IMR-90 (cell line): ENCODE measurements around the gene YPEL2. TPM values are rescaled to one million over a fixed set of nuclear protein-coding genes. Genes with fewer than 3 reads are reported as not detected.

Experiments
- ATAC-seq: fragments of 200-7000 bp; cut with Tn5 transposase; 2 replicates; pipeline ENCODE4 v1.9.1; 2020; ENCODE audit warnings: low read depth, mild to moderate bottlenecking, moderate library complexity
- BruUV-seq: library from RNA; stranded (reverse); fragments of 400-500 nt; replicated peaks from 2 replicates; lab custom pipeline; 2021; lab: Mats Ljungman, UMichigan
- CTCF ChIA-PET: fragments of 300-600 bp; formaldehyde crosslinking; extraction: SDS; loops from one replicate; lab custom pipeline; 2021; ENCODE audit warnings: antibody characterized with exemption; lab: Yijun Ruan, JAX
- POLR2A ChIA-PET: fragments of 300-600 bp; sonication (Branson Sonifier 250); formaldehyde crosslinking; loops from one replicate; lab custom pipeline; 2022; ENCODE audit warnings: antibody characterized with exemption; ENCODE audit not compliant: unreplicated experiment; lab: Charles Lee
- DNase-seq: peaks from one replicate; pipeline ENCODE4 v3.0.0; 2013
- H2AFZ ChIP-seq: replicated peaks from 2 replicates; pipeline ENCODE3; 2013; ENCODE audit warnings: low read length, mild to moderate bottlenecking; ENCODE audit not compliant: poor library complexity
- H2AK5ac ChIP-seq: 2 replicates; pipeline ENCODE4 v1.6.1; 2013; ENCODE audit warnings: low read depth, low read length, inconsistent platforms
- H2AK9ac ChIP-seq: replicated peaks from 2 replicates; pipeline ENCODE3; 2013; ENCODE audit warnings: mild to moderate bottlenecking, low read depth, low read length, moderate library complexity; ENCODE audit not compliant: poor library complexity
- H2BK120ac ChIP-seq: 2 replicates; pipeline ENCODE4 v1.6.1; 2013; ENCODE audit warnings: low read depth, low read length, inconsistent platforms
- H2BK15ac ChIP-seq: 3 replicates; pipeline ENCODE4 v1.6.1; 2013; ENCODE audit warnings: low read depth, low read length, inconsistent platforms
- H2BK20ac ChIP-seq: 2 replicates; pipeline ENCODE4 v1.6.1; 2013; ENCODE audit warnings: low read depth, mild to moderate bottlenecking, inconsistent platforms, low read length, moderate library complexity
- H2BK5ac ChIP-seq: 2 replicates; pipeline ENCODE4 v1.6.1; 2013; ENCODE audit warnings: mild to moderate bottlenecking, low read depth, low read length, inconsistent platforms; ENCODE audit not compliant: poor library complexity, severe bottlenecking
- H3K14ac ChIP-seq: replicated peaks from 2 replicates; pipeline ENCODE4 v1.6.1; 2013; ENCODE audit warnings: low read depth, low read length, inconsistent platforms
- H3K18ac ChIP-seq: 2 replicates; pipeline ENCODE4 v1.6.1; 2013; ENCODE audit warnings: low read depth, low read length, control low read depth
- H3K23ac ChIP-seq: 2 replicates; pipeline ENCODE4 v1.6.1; 2013; ENCODE audit warnings: low read depth, low read length, inconsistent platforms
- H3K27ac ChIP-seq: 2 replicates; pipeline ENCODE4 v1.5.1; 2013; ENCODE audit warnings: mild to moderate bottlenecking, control low read depth, low read length; ENCODE audit not compliant: insufficient read depth
- H3K27me3 ChIP-seq: 2 replicates; pipeline ENCODE4 v1.6.1; 2013; ENCODE audit warnings: low read length; ENCODE audit not compliant: control insufficient read depth, insufficient read depth
- H3K36me3 ChIP-seq: 2 replicates; pipeline ENCODE4 v1.6.1; 2013; ENCODE audit warnings: low read length, mixed read lengths; ENCODE audit not compliant: control insufficient read depth, insufficient read depth
- H3K4ac ChIP-seq: 2 replicates; pipeline ENCODE4 v1.6.1; 2013; ENCODE audit warnings: low read depth, low read length, inconsistent platforms
- H3K4me1 ChIP-seq: 2 replicates; pipeline ENCODE4 v1.6.1; 2013; ENCODE audit warnings: low read length, mixed read lengths; ENCODE audit not compliant: control insufficient read depth, insufficient read depth
- H3K4me2 ChIP-seq: 2 replicates; pipeline ENCODE4 v1.6.1; 2013; ENCODE audit warnings: low read depth, mild to moderate bottlenecking, control low read depth, low read length, moderate library complexity
- H3K4me3 ChIP-seq: 2 replicates; pipeline ENCODE4 v1.5.1; 2013; ENCODE audit warnings: low read depth, mild to moderate bottlenecking, control low read depth, low read length, moderate library complexity; ENCODE audit not compliant: insufficient read depth
- H3K56ac ChIP-seq: 2 replicates; pipeline ENCODE4 v1.6.1; 2013; ENCODE audit warnings: low read length, inconsistent platforms; ENCODE audit not compliant: insufficient read depth; ENCODE audit errors: extremely low read depth
- H3K79me1 ChIP-seq, 2 experiments: 2 replicates each; pipeline ENCODE4 v1.6.1; 2013; ENCODE audit warnings: low read length in 2 of 2, inconsistent platforms in 1 of 2, low read depth in 1 of 2
- H3K9ac ChIP-seq: 2 replicates; pipeline ENCODE4 v1.6.1; 2013; ENCODE audit warnings: low read depth, low read length, control low read depth
- H3K9me1 ChIP-seq: 2 replicates; pipeline ENCODE4 v1.6.1; 2013; ENCODE audit warnings: low read length, inconsistent platforms; ENCODE audit not compliant: insufficient read depth
- H3K9me3 ChIP-seq: 2 replicates; pipeline ENCODE4 v1.6.1; 2013; ENCODE audit warnings: low read length; ENCODE audit not compliant: control insufficient read depth, insufficient read depth
- H4K20me1 ChIP-seq: 2 replicates; pipeline ENCODE4 v1.6.1; 2013; ENCODE audit warnings: low read length, inconsistent platforms; ENCODE audit not compliant: insufficient read depth
- H4K5ac ChIP-seq: 2 replicates; pipeline ENCODE4 v1.6.1; 2013; ENCODE audit warnings: mild to moderate bottlenecking, low read depth, low read length, control low read depth
- H4K8ac ChIP-seq, 2 experiments: 2 replicates each; pipeline ENCODE4 v1.6.1; 2013; ENCODE audit warnings: low read depth in 2 of 2, low read length in 2 of 2, control low read depth in 1 of 2, inconsistent platforms in 1 of 2
- H4K91ac ChIP-seq: 2 replicates; pipeline ENCODE4 v1.6.1; 2013; ENCODE audit warnings: low read depth, low read length, inconsistent platforms; ENCODE audit not compliant: insufficient read depth
- CEBPB ChIP-seq: IDR thresholded peaks from 2 replicates; pipeline ENCODE4 v1.6.1; 2012; ENCODE audit warnings: low read depth, low read length, improper control_type of control experiment
- MAFK ChIP-seq: IDR thresholded peaks from 2 replicates; pipeline ENCODE4 v1.6.1; 2012; ENCODE audit warnings: low read depth, low read length, improper control_type of control experiment
- WGBS, 2 experiments: methylation state at CpG; one replicate each; pipeline versions ENCODE4 v1.1.5 to v1.1.7; 2013; ENCODE audit warnings: missing lambda C conversion rate in 2 of 2; ENCODE audit not compliant: insufficient read length in 1 of 2; ENCODE audit errors: extremely low coverage in 2 of 2; 5-methylcytosine and 5-hydroxymethylcytosine counted together
- dilution Hi-C: fragments of 300-500 bp; cut with HindIII; formaldehyde crosslinking; loops from one replicate; pipeline ENCODE4 v1.14.3; 2018; ENCODE audit warnings: low sequenced_read_pairs; ENCODE audit not compliant: unreplicated experiment
- in situ Hi-C: fragments of 300-500 bp; cut with MboI; formaldehyde crosslinking; loops from 3 replicates; pipeline ENCODE4 v1.14.3; 2019; ENCODE audit warnings: low sequenced_read_pairs, inconsistent platforms, mixed read lengths
- intact Hi-C: fragments of 100-400 bp; cut with micrococcal nuclease; formaldehyde crosslinking; loops from 2 replicates; pipeline ENCODE4 v1.10.0; 2022
- polyA plus RNA-seq, 3 experiments: library from polyadenylated mRNA; depleted of rRNA; stranded (reverse); fragments of >200 nt; gene quantifications; 2 replicates each; pipeline ENCODE4 v1.2.3, GENCODE V29; 2012; ENCODE audit warnings: low replicate concordance in 1 of 3
- total RNA-seq: library from RNA; depleted of rRNA; stranded (reverse); fragments of >200 nt; gene quantifications from 2 replicates; pipeline ENCODE4 v1.2.3, GENCODE V29; 2012
- TF ChIP-seq, protein P1 (sequence below): fragments of 150-350 bp; IDR thresholded peaks from 2 replicates; pipeline ENCODE4 v1.6.1; 2016; ENCODE audit warnings: low read depth, mild to moderate bottlenecking, low read length, moderate library complexity, borderline replicate concordance

YPEL2 gene
- total and polyA plus RNA-seq, 2 of the 4 experiments (the other 2 are of a cell fraction) = 2.3 to 3.4 TPM

DNA sequence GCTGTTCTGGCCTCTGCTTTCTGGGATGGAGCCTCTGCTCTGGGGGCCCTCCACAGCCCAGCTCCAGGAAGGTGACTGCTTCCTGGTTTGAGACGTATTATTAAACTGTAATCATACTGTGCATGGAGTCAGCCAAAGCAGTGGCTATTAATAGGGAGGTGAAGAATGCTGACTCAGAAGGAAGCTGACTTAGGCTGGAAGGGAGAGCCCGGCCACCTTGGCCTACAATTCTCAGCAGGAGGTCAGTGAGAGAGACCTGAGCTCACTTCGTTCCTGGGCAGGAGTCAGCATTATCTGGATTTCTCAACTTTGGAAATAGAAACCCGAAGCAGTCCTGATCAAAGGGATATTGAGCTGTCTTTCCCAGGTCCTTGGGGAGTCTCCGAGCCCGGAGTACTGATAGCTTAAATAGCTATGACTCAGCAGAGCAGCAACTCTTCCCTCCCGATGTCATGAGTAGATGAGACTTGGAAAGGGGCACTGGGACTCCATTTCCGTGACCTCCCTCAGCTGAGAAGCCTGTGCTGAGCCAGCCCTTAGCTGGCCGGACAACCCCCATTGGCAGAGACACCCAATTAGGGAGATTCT is 91.8 kb downstream of the YPEL2 start:
- intact Hi-C loops = loop anchor here (5.0 kb wide), 1 partner anchor 51 kb away; no protein-coding TSS in a partner anchor

More for the DNA sequence above, 91.8 kb downstream of the YPEL2 start:
- H3K79me1 ChIP-seq = no peaks in the 10 kb centered on the region
- no peak overlapping the region for H3K56ac ChIP-seq
- H4K5ac ChIP-seq = no peak overlapping the region
- H3K4me1 ChIP-seq = peaks cover 8% of the 10 kb centered on the region
- H3K27ac ChIP-seq = no peak overlapping the region
- WGBS, 2 experiments = 17% methylated on average over 1 of the region's 9 CpGs; no CpG with 5 or more reads in 1 of the 2 experiments
- H3K18ac ChIP-seq = no peak overlapping the region
- ATAC-seq (peak; percentile 46), DNase-seq (peak; percentile 24)
- H3K9ac ChIP-seq = no peak overlapping the region
- H3K9me1 ChIP-seq = peaks cover 4% of the 10 kb centered on the region; the same call in 1 of the 2 replicates
- H2BK20ac ChIP-seq = peak overlapping the region; percentile 18; the same call in 1 of the 2 replicates
- H4K8ac ChIP-seq = peak overlapping the region in 1 of 2 experiments; percentile 61; a peak in 1 of 4 replicates
- no peak overlapping the region for H3K4me3 ChIP-seq
- H2BK15ac ChIP-seq = no peak overlapping the region; the same call in 2 of the 3 replicates
- dilution Hi-C loops = no loop called here
- peak overlapping the region; percentile 35 for H2BK120ac ChIP-seq
- ChIA-PET POLR2A (no interaction called here), CTCF (no interaction called here)
- BruUV-seq = no TSS peak
- H3K36me3 ChIP-seq = no peaks in the 10 kb centered on the region
- TF ChIP-seq, protein P1, sequence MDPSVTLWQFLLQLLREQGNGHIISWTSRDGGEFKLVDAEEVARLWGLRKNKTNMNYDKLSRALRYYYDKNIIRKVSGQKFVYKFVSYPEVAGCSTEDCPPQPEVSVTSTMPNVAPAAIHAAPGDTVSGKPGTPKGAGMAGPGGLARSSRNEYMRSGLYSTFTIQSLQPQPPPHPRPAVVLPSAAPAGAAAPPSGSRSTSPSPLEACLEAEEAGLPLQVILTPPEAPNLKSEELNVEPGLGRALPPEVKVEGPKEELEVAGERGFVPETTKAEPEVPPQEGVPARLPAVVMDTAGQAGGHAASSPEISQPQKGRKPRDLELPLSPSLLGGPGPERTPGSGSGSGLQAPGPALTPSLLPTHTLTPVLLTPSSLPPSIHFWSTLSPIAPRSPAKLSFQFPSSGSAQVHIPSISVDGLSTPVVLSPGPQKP = no peak
- TF ChIP-seq MAFK = peak; percentile 82
- no peak for TF ChIP-seq CEBPB
- H2BK5ac ChIP-seq = no peak overlapping the region
- no peak overlapping the region for H4K91ac ChIP-seq
- in situ Hi-C loops = no loop called here
- H2AK5ac ChIP-seq = no peak overlapping the region; the same call in 1 of the 2 replicates
- no peak overlapping the region for H2AK9ac ChIP-seq
- peaks cover 2% of the 10 kb centered on the region; the same call in 1 of the 2 replicates for H3K9me3 ChIP-seq
- 0 out of 2 replicates have a peak overlapping the region, but pooled peaks have one; percentile 1 for H3K4ac ChIP-seq
- H3K4me2 ChIP-seq = no peak overlapping the region
- H3K14ac ChIP-seq = no peak overlapping the region; the same call in 1 of the 2 replicates
- H3K23ac ChIP-seq = no peak overlapping the region
- H4K20me1 ChIP-seq = no peaks in the 10 kb centered on the region
- H3K27me3 ChIP-seq = peaks cover 7% of the 10 kb centered on the region
- peak overlapping the region; percentile 67 for H2AFZ ChIP-seq
